ENCODE data around the gene SKIC2.

DNA sequence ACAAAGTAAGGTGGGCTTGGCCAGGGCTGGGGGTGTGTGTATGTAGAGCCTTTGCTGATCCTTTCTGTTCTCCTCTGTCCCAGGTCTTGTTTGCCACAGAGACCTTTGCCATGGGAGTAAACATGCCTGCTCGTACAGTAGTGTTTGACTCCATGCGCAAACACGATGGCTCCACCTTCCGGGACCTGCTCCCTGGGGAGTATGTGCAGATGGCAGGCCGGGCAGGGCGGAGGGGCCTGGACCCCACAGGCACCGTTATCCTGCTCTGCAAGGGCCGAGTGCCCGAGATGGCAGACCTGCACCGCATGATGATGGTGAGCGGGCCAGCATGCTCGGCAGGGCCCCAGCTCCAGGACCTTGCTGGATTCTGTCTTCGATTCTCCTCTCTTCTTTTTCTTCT, 6.7 kb downstream of the SKIC2 start:
- TF ChIP-seq CTCF (conservative IDR thresholded peaks at IDR 0.05; ENCODE audit: low read depth, low read length) (no peak), EZH2 (IDR thresholded peaks at IDR 0.05; ENCODE audit: borderline replicate concordance, low read depth, low read length, poor library complexity, severe bottlenecking) (no peak)

All from A673 (cell line).